T-helper 1 cell treated with Interleukin-12 subunit alpha and Interleukin-12 subunit beta and Interleukin-4 antibody, amounts not matched to agents 30 ng/mL and 1 ng/mL, for 36 hours (primary cell): ENCODE measurements around the gene SLIT2. TPM values are rescaled to one million over a fixed set of nuclear protein-coding genes. Genes with fewer than 3 reads are reported as not detected.

Experiments used
- intact Hi-C: fragments of 100-400 bp; cut with micrococcal nuclease; formaldehyde crosslinking; loops from one replicate; pipeline ENCODE4 v1.15.1; 2024
- total RNA-seq: library from RNA; stranded (reverse); gene quantifications from 2 replicates; pipeline ENCODE4 v1.2.3, GENCODE V29; 2022

SLIT2 gene
- total RNA-seq, 1 donor from 2014 or later: not detected

DNA sequence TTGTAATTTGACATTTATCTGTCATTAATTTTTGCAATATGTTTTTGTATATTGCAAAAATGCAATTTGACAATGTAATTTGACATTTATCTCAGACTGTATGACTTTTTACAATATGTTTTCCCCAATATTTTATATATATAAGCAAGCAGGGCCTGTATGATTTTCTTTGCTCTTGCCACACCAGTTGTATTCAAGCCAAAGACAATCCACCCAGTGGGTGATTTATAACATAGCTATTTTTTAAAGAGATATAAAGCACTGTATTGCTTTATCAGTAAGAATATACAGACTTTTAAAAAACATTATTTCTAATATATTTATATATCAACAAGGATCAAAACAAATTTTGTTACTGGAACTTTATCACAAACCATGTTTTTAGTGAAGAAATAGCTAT is 47.3 kb downstream of the SLIT2 start:
- intact Hi-C loops: no loop called here

DNA sequence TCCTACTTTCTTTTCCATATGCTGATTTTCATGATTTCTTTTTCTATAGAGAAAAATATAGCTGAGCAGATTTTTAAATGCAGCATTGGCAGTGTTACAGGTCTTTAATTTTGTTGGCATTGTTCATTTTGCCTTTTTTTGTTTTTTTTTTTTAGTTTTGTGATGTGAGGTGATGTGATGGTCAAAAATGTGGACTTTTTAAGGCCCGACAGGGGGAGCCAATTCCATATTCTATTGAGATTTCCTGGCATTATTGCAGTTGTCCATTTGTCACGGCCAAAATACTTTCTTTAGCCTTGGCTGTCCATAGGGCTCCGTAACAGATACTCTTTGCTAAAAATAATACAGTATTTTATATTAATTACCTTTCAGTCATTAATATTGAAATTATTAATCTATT is 47.8 kb downstream of the SLIT2 start:
- intact Hi-C loops: no loop called here

DNA sequence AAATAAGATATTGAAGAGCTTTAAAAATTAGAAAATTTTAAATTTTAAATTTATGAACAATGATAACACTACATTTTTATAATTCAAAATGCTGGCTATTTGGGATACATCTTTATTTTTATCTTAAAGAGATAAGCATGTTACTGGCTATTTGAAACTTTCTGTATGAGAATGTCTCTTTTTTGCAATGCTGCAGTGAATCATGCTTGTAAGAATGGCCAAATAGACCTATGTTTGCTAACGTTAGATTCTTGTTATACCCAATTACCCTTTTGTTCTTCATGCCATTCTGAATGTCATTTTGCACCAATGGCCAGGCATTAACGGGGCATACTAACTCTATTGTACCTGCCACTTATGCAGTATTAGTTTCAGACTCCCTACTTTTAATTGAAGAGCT is 49.5 kb downstream of the SLIT2 start:
- intact Hi-C loops: no loop called here
